H9 (cell line): ENCODE measurements around the gene TMEM14B. TPM values are rescaled to one million over a fixed set of nuclear protein-coding genes. Genes with fewer than 3 reads are reported as not detected.

Source experiments
- DNase-seq: peaks from one replicate; pipeline ENCODE4 v3.0.0-alpha.2; 2017
- H2AFZ ChIP-seq: one replicate; pipeline ENCODE4 v1.6.1; 2013; ENCODE audit warnings: mild to moderate bottlenecking, low read length, control low read depth, moderate library complexity
- H2AK5ac ChIP-seq: 2 replicates; pipeline ENCODE4 v1.6.1; 2013; ENCODE audit warnings: low read length, control low read depth, mixed read lengths; ENCODE audit not compliant: insufficient read length
- H2BK120ac ChIP-seq: one replicate; pipeline ENCODE4 v1.6.1; 2013; ENCODE audit warnings: low read depth, mild to moderate bottlenecking, low read length, control low read depth, inconsistent platforms; ENCODE audit not compliant: poor library complexity, severe bottlenecking
- H2BK12ac ChIP-seq: 2 replicates; pipeline ENCODE4 v1.6.1; 2013; ENCODE audit warnings: low read length, control low read depth, mixed read lengths, low read depth; ENCODE audit not compliant: insufficient read length
- H2BK15ac ChIP-seq: 2 replicates; pipeline ENCODE4 v1.6.1; 2013; ENCODE audit warnings: low read depth, low read length, control low read depth
- H2BK20ac ChIP-seq: one replicate; pipeline ENCODE4 v1.6.1; 2013; ENCODE audit warnings: low read depth, mild to moderate bottlenecking, low read length, control low read depth, inconsistent platforms; ENCODE audit not compliant: poor library complexity, severe bottlenecking
- H2BK5ac ChIP-seq: 2 replicates; pipeline ENCODE4 v1.6.1; 2013; ENCODE audit warnings: low read length, control low read depth, mixed read lengths; ENCODE audit not compliant: insufficient read length
- H3K14ac ChIP-seq: 2 replicates; pipeline ENCODE4 v1.6.1; 2013; ENCODE audit warnings: low read length, control low read depth; ENCODE audit not compliant: insufficient read depth
- H3K18ac ChIP-seq: 2 replicates; pipeline ENCODE4 v1.6.1; 2013; ENCODE audit warnings: low read depth, mild to moderate bottlenecking, mixed read lengths, low read length, control low read depth; ENCODE audit not compliant: insufficient read length
- H3K23ac ChIP-seq: 2 replicates; pipeline ENCODE4 v1.6.1; 2013; ENCODE audit warnings: low read length, control low read depth, mixed read lengths, low read depth; ENCODE audit not compliant: insufficient read length
- H3K23me2 ChIP-seq: 2 replicates; pipeline ENCODE4 v1.6.1; 2013; ENCODE audit warnings: low read depth, mild to moderate bottlenecking, mixed read lengths, low read length, control low read depth; ENCODE audit not compliant: insufficient read length, poor library complexity, severe bottlenecking
- H3K27ac ChIP-seq: 2 replicates; pipeline ENCODE4 v1.5.1; 2013; ENCODE audit warnings: low read length, control low read depth, mixed read lengths, low read depth; ENCODE audit not compliant: insufficient read length
- H3K27me3 ChIP-seq: 2 replicates; pipeline ENCODE4 v1.6.1; 2013; ENCODE audit warnings: low read length, control low read depth, inconsistent platforms; ENCODE audit not compliant: insufficient read depth
- H3K4ac ChIP-seq: 2 replicates; pipeline ENCODE4 v1.6.1; 2013; ENCODE audit warnings: low read depth, mild to moderate bottlenecking, control low read depth, inconsistent platforms, low read length, moderate library complexity
- H3K4me1 ChIP-seq: 2 replicates; pipeline ENCODE4 v1.6.1; 2013; ENCODE audit warnings: low read length, control low read depth, inconsistent platforms; ENCODE audit not compliant: insufficient read depth
- H3K4me2 ChIP-seq: 2 replicates; pipeline ENCODE4 v1.6.1; 2013; ENCODE audit warnings: low read length, control low read depth, mixed read lengths; ENCODE audit not compliant: insufficient read length, insufficient read depth
- H3K56ac ChIP-seq: 2 replicates; pipeline ENCODE4 v1.6.1; 2013; ENCODE audit warnings: low read depth, mild to moderate bottlenecking, mixed read lengths, low read length, control low read depth; ENCODE audit not compliant: insufficient read length
- H3K79me1 ChIP-seq: 2 replicates; pipeline ENCODE4 v1.6.1; 2013; ENCODE audit warnings: low read depth, mild to moderate bottlenecking, moderate library complexity, low read length, control low read depth, inconsistent platforms; ENCODE audit not compliant: insufficient read depth, poor library complexity, severe bottlenecking
- H3K79me2 ChIP-seq: 2 replicates; pipeline ENCODE4 v1.6.1; 2013; ENCODE audit warnings: low read length, control low read depth, inconsistent platforms; ENCODE audit not compliant: insufficient read depth
- H3K9ac ChIP-seq: 2 replicates; pipeline ENCODE4 v1.6.1; 2013; ENCODE audit warnings: low read length, control low read depth, mixed read lengths; ENCODE audit not compliant: insufficient read length; ENCODE audit errors: extremely low read depth
- H3K9me3 ChIP-seq: one replicate; pipeline ENCODE4 v1.6.1; 2013; ENCODE audit warnings: low read depth, low read length, inconsistent platforms; ENCODE audit not compliant: control insufficient read depth
- H3T11ph ChIP-seq: one replicate; pipeline ENCODE4 v1.6.1; 2013; ENCODE audit warnings: mild to moderate bottlenecking, low read length, control low read depth, inconsistent platforms
- H4K20me1 ChIP-seq: one replicate; pipeline ENCODE4 v1.6.1; 2013; ENCODE audit not compliant: control insufficient read depth, insufficient read length, insufficient read depth
- H4K5ac ChIP-seq: 2 replicates; pipeline ENCODE4 v1.6.1; 2013; ENCODE audit warnings: low read depth, mild to moderate bottlenecking, mixed read lengths, low read length, control low read depth; ENCODE audit not compliant: insufficient read length
- H4K8ac ChIP-seq: replicated peaks from 2 replicates; pipeline ENCODE4 v1.6.1; 2013; ENCODE audit warnings: low read length, control low read depth, mixed read lengths, low read depth; ENCODE audit not compliant: insufficient read length
- H4K91ac ChIP-seq: 2 replicates; pipeline ENCODE4 v1.6.1; 2013; ENCODE audit warnings: low read depth, mild to moderate bottlenecking, moderate library complexity, mixed read lengths, low read length, control low read depth; ENCODE audit not compliant: insufficient read length
- H3K27ac Mint-ChIP-seq, 3 experiments: 2 replicates in 2 of 3; 3 replicates in 1 of 3; pipeline ENCODE4 v1.8.0; 2020 to 2021; ENCODE audit warnings: mixed read lengths in 3 of 3, mild to moderate bottlenecking in 1 of 3, moderate library complexity in 1 of 3
- H3K27me3 Mint-ChIP-seq: 2 replicates; pipeline ENCODE4 v1.8.0; 2021; ENCODE audit warnings: low read depth, mild to moderate bottlenecking, moderate library complexity, mixed read lengths
- H3K36me3 Mint-ChIP-seq, 3 experiments: 2 replicates in 2 of 3; 3 replicates in 1 of 3; pipeline ENCODE4 v1.8.0; 2020 to 2021; ENCODE audit warnings: low read depth in 3 of 3, mixed read lengths in 3 of 3; ENCODE audit not compliant: insufficient read depth in 1 of 3
- H3K4me1 Mint-ChIP-seq, 2 experiments: 2 replicates each; pipeline ENCODE4 v1.8.0; 2020; ENCODE audit warnings: mixed read lengths in 2 of 2
- H3K4me3 Mint-ChIP-seq, 2 experiments: 2 replicates in 1 of 2; 3 replicates in 1 of 2; pipeline ENCODE4 v1.8.0; 2020 to 2021; ENCODE audit warnings: mild to moderate bottlenecking in 2 of 2, mixed read lengths in 2 of 2, moderate library complexity in 1 of 2
- H3K9me3 Mint-ChIP-seq, 2 experiments: 2 replicates in 1 of 2; 3 replicates in 1 of 2; pipeline ENCODE4 v1.8.0; 2020; ENCODE audit warnings: mild to moderate bottlenecking in 2 of 2, mixed read lengths in 2 of 2, moderate library complexity in 1 of 2
- CTCF ChIP-seq: fragments of 200-600 bp; sonication (generic); conservative IDR thresholded peaks from 3 replicates; pipeline ENCODE4 v1.8.0; 2021; ENCODE audit warnings: antibody characterized with exemption, mild to moderate bottlenecking
- WGBS: extraction: QIAGEN DNeasy Blood & Tissue Kit; methylation state at CpG from one replicate; pipeline ENCODE4 v1.1.7; 2013; ENCODE audit warnings: missing lambda C conversion rate, low lambda C conversion rate, mixed read lengths; ENCODE audit not compliant: insufficient read length; ENCODE audit errors: extremely low coverage; 5-methylcytosine and 5-hydroxymethylcytosine counted together
- total RNA-seq: library from RNA; stranded (reverse); gene quantifications from 2 replicates; pipeline ENCODE4 v1.2.1, GENCODE V29; 2021

Gene TMEM14B
- total RNA-seq, 1 experiment from 2014 or later, result 107 TPM

DNA sequence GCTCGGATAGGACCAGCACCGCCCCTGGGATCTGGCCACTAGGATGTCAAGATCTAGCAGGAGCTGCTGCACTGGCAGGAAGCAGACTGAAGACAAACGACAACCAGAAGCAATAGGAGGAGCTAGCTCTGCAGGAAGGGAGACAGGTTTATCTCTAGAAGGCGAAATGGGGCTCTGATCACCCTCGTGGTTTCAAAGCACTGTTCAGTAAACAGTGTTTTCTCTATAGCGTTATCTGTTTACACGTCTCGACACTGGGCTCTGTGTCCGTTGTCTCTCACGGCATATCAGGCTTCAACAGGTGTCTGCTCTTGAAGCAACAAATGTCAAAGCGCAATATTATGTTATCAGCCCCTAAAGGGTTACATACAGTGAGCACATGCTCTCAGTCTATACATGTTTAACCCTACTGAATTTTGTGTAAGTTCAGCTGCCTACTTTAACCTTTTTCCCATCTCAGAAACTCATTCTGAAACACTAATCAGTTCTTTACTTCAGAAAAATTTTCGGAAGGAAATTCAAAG is 23.8 kb downstream of the TMEM14B start:
- no peaks in the 10 kb centered on the region for H3K4me1 Mint-ChIP-seq
- Histone ChIP-seq H2BK5ac (no peak overlapping the region), H3K4me1 (no peaks in the 10 kb centered on the region), H3K27ac (no peak overlapping the region), H4K5ac (no peak overlapping the region), H3K4ac (no peak overlapping the region), H2BK120ac (no peak overlapping the region), H3T11ph (no peak overlapping the region), H3K79me1 (no peaks in the 10 kb centered on the region), H3K9ac (no peak overlapping the region), H3K9me3 (no peaks in the 10 kb centered on the region), H2AK5ac (no peak overlapping the region), H2BK12ac (no peak overlapping the region), H3K27me3 (no peaks in the 10 kb centered on the region), H2BK15ac (no peak overlapping the region), H3K4me2 (no peak overlapping the region), H3K23me2 (no peaks in the 10 kb centered on the region), H3K23ac (no peak overlapping the region), H4K91ac (no peak overlapping the region), H3K79me2 (no peaks in the 10 kb centered on the region), H2AFZ (no peak overlapping the region), H3K18ac (no peak overlapping the region), H4K20me1 (no peaks in the 10 kb centered on the region), H4K8ac (no peak overlapping the region), H2BK20ac (no peak overlapping the region), H3K56ac (no peak overlapping the region), H3K14ac (no peak overlapping the region)
- no peaks in the 10 kb centered on the region for H3K9me3 Mint-ChIP-seq
- peak overlapping the region in 2 of 3 experiments; percentile 24 to 29; a peak in 2 of 7 replicates for H3K27ac Mint-ChIP-seq
- no peaks in the 10 kb centered on the region for H3K27me3 Mint-ChIP-seq
- WGBS, result no CpG with 5 or more reads among the region's 12 CpGs
- no peak for DNase-seq
- H3K36me3 Mint-ChIP-seq, result peaks cover 4 to 41% (median 29%) of the 10 kb centered on the region in 3 experiments; a peak in 6 of 7 replicates
- no peak; the same call in 2 of the 3 replicates for TF ChIP-seq CTCF
- H3K4me3 Mint-ChIP-seq, result no peak overlapping the region
